HCT116 (cell line): ENCODE results near the gene CYP4F8.

ENCODE experiments used
- CTCF ChIP-seq, 3 experiments: fragments of 200-600 bp in 1 of 3; sonication (generic) in 1 of 3; IDR thresholded peaks in 2 of 3; conservative IDR thresholded peaks in 1 of 3; 2 replicates each; pipeline ENCODE4 v1.5.1; 2012 to 2017; ENCODE audit warnings: low read depth in 2 of 3, low read length in 2 of 3, antibody characterized with exemption in 1 of 3, borderline replicate concordance in 1 of 3, control low read depth in 1 of 3, mild to moderate bottlenecking in 1 of 3, mixed read lengths in 1 of 3, mixed run types in 1 of 3, moderate library complexity in 1 of 3; ENCODE audit not compliant: insufficient read depth in 1 of 3
- EZH2 ChIP-seq: fragments of 200-600 bp; sonication (generic); IDR thresholded peaks from 2 replicates; pipeline ENCODE4 v1.6.1; 2017; ENCODE audit warnings: antibody characterized with exemption, mixed run types
- EZH2phosphoT487 ChIP-seq: fragments of 200-600 bp; IDR thresholded peaks from 2 replicates; pipeline ENCODE4 v1.6.1; 2018; ENCODE audit warnings: antibody characterized with exemption, borderline replicate concordance
- JUND ChIP-seq: IDR thresholded peaks from 2 replicates; pipeline ENCODE4 v1.6.1; 2012
- SIN3A ChIP-seq: IDR thresholded peaks from 2 replicates; pipeline ENCODE4 v1.6.1; 2012; ENCODE audit warnings: low read depth

GRCh38 chr19:15577184-15577771 is 37.7 kb upstream of the CYP4F8 start:
- no peak for TF ChIP-seq CTCF (IDR thresholded peaks at IDR 0.05 in 2 of 3, conservative IDR thresholded peaks at IDR 0.05 in 1 of 3; ENCODE audit: borderline replicate concordance in 1 of 3, insufficient read depth in 1 of 3, low read depth in 2 of 3, low read length in 2 of 3)
- TF ChIP-seq JUND, result no peak
- no peak for TF ChIP-seq EZH2phosphoT487
- TF ChIP-seq SIN3A, result no peak
- no peak for TF ChIP-seq EZH2
